Stimulated activated naive CD4-positive, alpha-beta T cell (primary cell): ENCODE results near the gene FAM53B.

Source experiments
- DNase-seq, 6 experiments: peaks; one replicate each; lab custom pipeline; 2025; lab: John Stamatoyannopoulos, UW

FAM53B gene

GRCh38 chr10:124578231-124579010, 165.8 kb downstream of the FAM53B start:
- DNase-seq, result no peak

- DNase-seq, result no peak
Measured at GRCh38 chr10:124577651-124578050, 166.5 kb downstream of the FAM53B start.

GRCh38 chr10:124576526-124577420, 167.4 kb downstream of the FAM53B start:
- no peak for DNase-seq

- no peak for DNase-seq
Measured at GRCh38 chr10:124575107-124576035, 168.8 kb downstream of the FAM53B start.

GRCh38 chr10:124574456-124575070, 169.6 kb downstream of the FAM53B start:
- DNase-seq, result no peak

- DNase-seq, result no peak
Measured at GRCh38 chr10:124573726-124574455, 170.3 kb downstream of the FAM53B start.

- DNase-seq, result no peak
Measured at GRCh38 chr10:124572751-124573150, 171.4 kb downstream of the FAM53B start.

GRCh38 chr10:124570646-124571045, 173.5 kb downstream of the FAM53B start:
- DNase-seq, result no peak

GRCh38 chr10:124569623-124570470, 174.3 kb downstream of the FAM53B start:
- DNase-seq, result no peak
